HCT116 (cell line): ENCODE data around the gene TSACC. TPM values are rescaled to one million over a fixed set of nuclear protein-coding genes. Genes with fewer than 3 reads are reported as not detected.

Experiments used
- ATAC-seq: fragments of 200-7000 bp; cut with Tn5 transposase; 2 replicates; pipeline ENCODE4 v1.9.1; 2020; ENCODE audit warnings: mild to moderate bottlenecking, moderate library complexity
- BruUV-seq: library from RNA; stranded (reverse); fragments of 400-500 nt; replicated peaks from 2 replicates; lab custom pipeline; 2021; lab: Mats Ljungman, UMichigan
- CTCF ChIA-PET: fragments of 300-600 bp; sonication (Branson Sonifier 250); formaldehyde crosslinking; loops from one replicate; lab custom pipeline; 2021; ENCODE audit warnings: antibody characterized with exemption; lab: Charles Lee
- POLR2A ChIA-PET: fragments of 300-600, 350-600 bp; sonication (Branson Sonifier 250); formaldehyde crosslinking; loops from one replicate; lab custom pipeline; 2021; ENCODE audit warnings: antibody characterized with exemption; lab: Charles Lee
- RAD21 ChIA-PET, 2 experiments: fragments of 300-600 bp; sonication (Branson Sonifier 250); formaldehyde crosslinking; loops; one replicate each; lab custom pipeline; 2023; ENCODE audit warnings: low total read pairs in 2 of 2; ENCODE audit not compliant: uncharacterized antibody in 2 of 2, unreplicated experiment in 2 of 2, low non-redundant PET in 1 of 2; lab: Charles Lee
- DNase-seq: peaks from one replicate; pipeline ENCODE4 v3.0.0-alpha.2; 2010; ENCODE audit warnings: low read depth, low spot score
- H2AFZ ChIP-seq: fragments of 200-600 bp; shearing (Covaris generic), sonication (generic); 2 replicates; pipeline ENCODE4 v1.6.1; 2017; ENCODE audit warnings: low read depth, mixed run types, mixed read lengths, antibody characterized with exemption, low read length; ENCODE audit not compliant: poor library complexity, severe bottlenecking
- H3K27ac ChIP-seq: 2 replicates; pipeline ENCODE4 v1.5.1; 2012; ENCODE audit warnings: low read depth, low read length
- H3K27me3 ChIP-seq: fragments of 200-600 bp; sonication (generic); 2 replicates; pipeline ENCODE4 v1.6.1; 2016; ENCODE audit warnings: mixed run types, low read length, mixed read lengths; ENCODE audit not compliant: insufficient read depth
- H3K36me3 ChIP-seq, 2 experiments: fragments of 200-500 bp in 1 of 2; fragments of 200-600 bp in 1 of 2; sonication (Bioruptor generic) in 1 of 2; sonication (generic) in 1 of 2; 2 replicates each; pipeline versions ENCODE4 v1.5.1 to v1.6.1; 2014 to 2016; ENCODE audit warnings: low read length in 2 of 2, inconsistent platforms in 1 of 2, mixed read lengths in 1 of 2, mixed run types in 1 of 2; ENCODE audit not compliant: insufficient read depth in 2 of 2, control insufficient read depth in 1 of 2
- H3K4me1 ChIP-seq, 2 experiments: fragments of 200-600 bp in 1 of 2; sonication (generic) in 1 of 2; 2 replicates each; pipeline versions ENCODE4 v1.5.1 to v1.6.1; 2012 to 2017; ENCODE audit warnings: low read length in 2 of 2, inconsistent platforms in 1 of 2, mild to moderate bottlenecking in 1 of 2, mixed read lengths in 1 of 2, mixed run types in 1 of 2, moderate library complexity in 1 of 2; ENCODE audit not compliant: insufficient read depth in 2 of 2, control insufficient read depth in 1 of 2
- H3K4me2 ChIP-seq: fragments of 200-600 bp; sonication (generic); 2 replicates; pipeline ENCODE4 v1.6.1; 2017; ENCODE audit warnings: mixed run types, low read length, mixed read lengths
- H3K4me3 ChIP-seq, 2 experiments: fragments of 200-600 bp in 1 of 2; sonication (generic) in 1 of 2; replicated peaks in 1 of 2; 2 replicates each; pipeline ENCODE4 v1.5.1; 2011 to 2016; ENCODE audit warnings: low read length in 2 of 2, control low read depth in 1 of 2, low read depth in 1 of 2, mild to moderate bottlenecking in 1 of 2, mixed read lengths in 1 of 2, mixed run types in 1 of 2
- H3K79me2 ChIP-seq: fragments of 200-600 bp; sonication (generic); 2 replicates; pipeline ENCODE4 v1.6.1; 2017; ENCODE audit warnings: mild to moderate bottlenecking, mixed run types, low read length, moderate library complexity, mixed read lengths; ENCODE audit not compliant: insufficient read depth
- H3K9ac ChIP-seq: fragments of 200-600 bp; sonication (generic); 2 replicates; pipeline ENCODE4 v1.6.1; 2016; ENCODE audit warnings: low read length, mixed read lengths
- H3K9me2 ChIP-seq: fragments of 200-600 bp; sonication (generic), shearing (Covaris generic); 2 replicates; pipeline ENCODE4 v1.6.1; 2017; ENCODE audit warnings: mixed run types, mild to moderate bottlenecking, moderate library complexity; ENCODE audit not compliant: insufficient read depth
- H3K9me3 ChIP-seq, 2 experiments: fragments of 200-500 bp in 1 of 2; fragments of 200-600 bp in 1 of 2; sonication (Bioruptor generic) in 1 of 2; sonication (generic) in 1 of 2; 2 replicates each; pipeline ENCODE4 v1.6.1; 2014 to 2017; ENCODE audit warnings: low read length in 2 of 2, mixed read lengths in 2 of 2, inconsistent platforms in 1 of 2, low read depth in 1 of 2, mild to moderate bottlenecking in 1 of 2, mixed run types in 1 of 2, moderate library complexity in 1 of 2; ENCODE audit not compliant: control insufficient read depth in 1 of 2, insufficient read depth in 1 of 2
- H4K20me1 ChIP-seq: fragments of 200-600 bp; sonication (generic), shearing (Covaris generic); 2 replicates; pipeline ENCODE4 v1.6.1; 2017; ENCODE audit warnings: mixed run types, mild to moderate bottlenecking, moderate library complexity; ENCODE audit not compliant: insufficient read depth
- CBX3 ChIP-seq: IDR thresholded peaks from 2 replicates; pipeline ENCODE4 v1.6.1; 2012; ENCODE audit warnings: low read depth
- CEBPB ChIP-seq: IDR thresholded peaks from 2 replicates; pipeline ENCODE4 v1.6.1; 2012; ENCODE audit warnings: low read depth
- EGR1 ChIP-seq: IDR thresholded peaks from 2 replicates; pipeline ENCODE4 v1.6.1; 2012; ENCODE audit warnings: low read depth
- ELF1 ChIP-seq: IDR thresholded peaks from 2 replicates; pipeline ENCODE4 v1.6.1; 2012; ENCODE audit warnings: low read depth, borderline replicate concordance
- EZH2 ChIP-seq: fragments of 200-600 bp; sonication (generic); IDR thresholded peaks from 2 replicates; pipeline ENCODE4 v1.6.1; 2017; ENCODE audit warnings: antibody characterized with exemption, mixed run types
- EZH2phosphoT487 ChIP-seq: fragments of 200-600 bp; IDR thresholded peaks from 2 replicates; pipeline ENCODE4 v1.6.1; 2018; ENCODE audit warnings: antibody characterized with exemption, borderline replicate concordance
- FOSL1 ChIP-seq: IDR thresholded peaks from 2 replicates; pipeline ENCODE4 v1.6.1; 2012; ENCODE audit warnings: low read depth
- JUND ChIP-seq: IDR thresholded peaks from 2 replicates; pipeline ENCODE4 v1.6.1; 2012
- POLR2A ChIP-seq: IDR thresholded peaks from 2 replicates; pipeline ENCODE4 v1.7.0; 2011; ENCODE audit warnings: borderline replicate concordance; ENCODE audit not compliant: insufficient read depth, insufficient read length; ENCODE audit errors: extremely low read depth
- POLR2AphosphoS5 ChIP-seq: IDR thresholded peaks from 2 replicates; pipeline ENCODE4 v1.6.1; 2011; ENCODE audit warnings: mild to moderate bottlenecking, low read depth, low read length, moderate library complexity
- RAD21 ChIP-seq: IDR thresholded peaks from 2 replicates; pipeline ENCODE4 v1.6.1; 2012; ENCODE audit warnings: low read depth, mild to moderate bottlenecking
- REST ChIP-seq: IDR thresholded peaks from 2 replicates; pipeline ENCODE4 v1.6.1; 2012; ENCODE audit warnings: low read depth
- SP1 ChIP-seq: IDR thresholded peaks from 2 replicates; pipeline ENCODE4 v1.6.1; 2012; ENCODE audit warnings: low read depth
- SRF ChIP-seq: IDR thresholded peaks from 2 replicates; pipeline ENCODE4 v1.6.1; 2012; ENCODE audit warnings: low read depth
- YY1 ChIP-seq: IDR thresholded peaks from 2 replicates; pipeline ENCODE4 v1.6.1; 2011; ENCODE audit warnings: low read length, low read depth, moderate library complexity, mild to moderate bottlenecking; ENCODE audit not compliant: insufficient replicate concordance; ENCODE audit errors: extremely low read depth
- ZFX ChIP-seq: fragments of 450-650 bp; IDR thresholded peaks from 2 replicates; pipeline ENCODE4 v1.6.1; 2017
- ZNF274 ChIP-seq: fragments of 200-500 bp; sonication (Bioruptor generic); IDR thresholded peaks from 2 replicates; pipeline ENCODE4 v1.6.1; 2014; ENCODE audit warnings: mild to moderate bottlenecking, low read depth, low read length, inconsistent platforms
- intact Hi-C: fragments of 100-400 bp; cut with micrococcal nuclease; formaldehyde crosslinking; loops from 2 replicates; pipeline ENCODE4 v1.10.0; 2022
- total RNA-seq: library from RNA; stranded (reverse); gene quantifications from one replicate; pipeline ENCODE4 v1.2.1, GENCODE V29; 2021; ENCODE audit not compliant: unreplicated experiment
- TF ChIP-seq, protein P1 (sequence below): IDR thresholded peaks from 2 replicates; pipeline ENCODE4 v1.6.1; 2012

Gene TSACC
- total RNA-seq, 1 experiment from 2014 or later, result 1.0 TPM

DNA sequence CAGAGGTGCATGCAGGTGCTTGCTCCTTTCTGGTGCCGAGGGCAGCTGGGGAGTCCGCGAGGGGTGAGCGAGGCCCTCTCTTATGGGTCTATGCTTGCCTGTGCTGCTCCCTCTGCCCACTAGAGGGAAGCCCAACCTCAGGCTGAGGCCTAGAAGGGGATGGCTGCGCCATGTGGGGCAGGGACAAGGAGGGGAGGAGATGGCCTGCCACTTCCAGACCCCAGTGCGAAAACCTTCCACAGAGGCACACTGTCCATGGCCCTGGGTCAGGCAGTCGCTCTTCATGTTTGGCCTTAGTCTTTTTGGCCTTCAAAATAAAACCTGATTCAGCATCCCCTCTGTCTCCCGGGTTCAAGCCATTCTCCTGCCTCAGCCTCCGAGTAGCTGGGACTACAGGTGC is 44.7 kb downstream of the TSACC start (continued):
- TF ChIP-seq ZFX (no peak; the same call in 1 of the 2 replicates), RAD21 (peak; percentile 94), CEBPB (no peak), CBX3 (no peak), YY1 (no peak), ELF1 (no peak), POLR2A (no peak), EZH2phosphoT487 (no peak), JUND (no peak)

- H4K20me1 ChIP-seq, result no peaks in the 10 kb centered on the region
- DNase-seq (no peak), ATAC-seq (no peak)
- H3K36me3 ChIP-seq, result no peaks in the 10 kb centered on the region
- H3K79me2 ChIP-seq, result no peaks in the 10 kb centered on the region
- intact Hi-C loops, result no loop called here
- no peak overlapping the region for H3K4me2 ChIP-seq
- H2AFZ ChIP-seq, result no peak overlapping the region
- POLR2A ChIA-PET, result no interaction called here
- TF ChIP-seq POLR2A (no peak), FOSL1 (no peak), CBX3 (no peak), EGR1 (no peak), POLR2AphosphoS5 (no peak), SRF (no peak), ZNF274 (no peak), JUND (no peak), REST (no peak), EZH2phosphoT487 (no peak), SP1 (no peak), EZH2 (no peak)
- TF ChIP-seq, protein P1, sequence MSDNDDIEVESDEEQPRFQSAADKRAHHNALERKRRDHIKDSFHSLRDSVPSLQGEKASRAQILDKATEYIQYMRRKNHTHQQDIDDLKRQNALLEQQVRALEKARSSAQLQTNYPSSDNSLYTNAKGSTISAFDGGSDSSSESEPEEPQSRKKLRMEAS, result no peak
- H3K4me3 ChIP-seq, result no peak overlapping the region
- H3K27me3 ChIP-seq, result no peaks in the 10 kb centered on the region
- no peaks in the 10 kb centered on the region for H3K9me3 ChIP-seq
- H3K27ac ChIP-seq, result no peak overlapping the region
- H3K9me2 ChIP-seq, result no peaks in the 10 kb centered on the region
- BruUV-seq, result no TSS peak
- H3K9ac ChIP-seq, result no peak overlapping the region
- CTCF ChIA-PET, result interaction anchor here (5.3 kb wide), 1 partner anchor 60 kb away, joined by 322 read pairs; no protein-coding TSS in a partner anchor
- peaks cover 8 to 9% of the 10 kb centered on the region in 2 experiments for H3K4me1 ChIP-seq
- RAD21 ChIA-PET, result interaction anchor here in 1 of 2 experiments (1.7 kb wide), 1 partner anchor 62 kb away, joined by 9 read pairs; no protein-coding TSS in a partner anchor
Observed at GRCh38 chr1:156384007-156384406, 45.7 kb downstream of the TSACC start.
